H9 (cell line): ENCODE measurements around the gene MXRA7. TPM values are rescaled to one million over a fixed set of nuclear protein-coding genes. Genes with fewer than 3 reads are reported as not detected.

Experiments
- DNase-seq: peaks from one replicate; pipeline ENCODE4 v3.0.0-alpha.2; 2017
- H2AFZ ChIP-seq: one replicate; pipeline ENCODE4 v1.6.1; 2013; ENCODE audit warnings: mild to moderate bottlenecking, low read length, control low read depth, moderate library complexity
- H2AK5ac ChIP-seq: 2 replicates; pipeline ENCODE4 v1.6.1; 2013; ENCODE audit warnings: low read length, control low read depth, mixed read lengths; ENCODE audit not compliant: insufficient read length
- H2BK120ac ChIP-seq: one replicate; pipeline ENCODE4 v1.6.1; 2013; ENCODE audit warnings: low read depth, mild to moderate bottlenecking, low read length, control low read depth, inconsistent platforms; ENCODE audit not compliant: poor library complexity, severe bottlenecking
- H2BK12ac ChIP-seq: 2 replicates; pipeline ENCODE4 v1.6.1; 2013; ENCODE audit warnings: low read length, control low read depth, mixed read lengths, low read depth; ENCODE audit not compliant: insufficient read length
- H2BK15ac ChIP-seq: 2 replicates; pipeline ENCODE4 v1.6.1; 2013; ENCODE audit warnings: low read depth, low read length, control low read depth
- H2BK20ac ChIP-seq: one replicate; pipeline ENCODE4 v1.6.1; 2013; ENCODE audit warnings: low read depth, mild to moderate bottlenecking, low read length, control low read depth, inconsistent platforms; ENCODE audit not compliant: poor library complexity, severe bottlenecking
- H2BK5ac ChIP-seq: 2 replicates; pipeline ENCODE4 v1.6.1; 2013; ENCODE audit warnings: low read length, control low read depth, mixed read lengths; ENCODE audit not compliant: insufficient read length
- H3K14ac ChIP-seq: 2 replicates; pipeline ENCODE4 v1.6.1; 2013; ENCODE audit warnings: low read length, control low read depth; ENCODE audit not compliant: insufficient read depth
- H3K18ac ChIP-seq: 2 replicates; pipeline ENCODE4 v1.6.1; 2013; ENCODE audit warnings: low read depth, mild to moderate bottlenecking, mixed read lengths, low read length, control low read depth; ENCODE audit not compliant: insufficient read length
- H3K23ac ChIP-seq: 2 replicates; pipeline ENCODE4 v1.6.1; 2013; ENCODE audit warnings: low read length, control low read depth, mixed read lengths, low read depth; ENCODE audit not compliant: insufficient read length
- H3K23me2 ChIP-seq: 2 replicates; pipeline ENCODE4 v1.6.1; 2013; ENCODE audit warnings: low read depth, mild to moderate bottlenecking, mixed read lengths, low read length, control low read depth; ENCODE audit not compliant: insufficient read length, poor library complexity, severe bottlenecking
- H3K27ac ChIP-seq: 2 replicates; pipeline ENCODE4 v1.5.1; 2013; ENCODE audit warnings: low read length, control low read depth, mixed read lengths, low read depth; ENCODE audit not compliant: insufficient read length
- H3K27me3 ChIP-seq: 2 replicates; pipeline ENCODE4 v1.6.1; 2013; ENCODE audit warnings: low read length, control low read depth, inconsistent platforms; ENCODE audit not compliant: insufficient read depth
- H3K4ac ChIP-seq: 2 replicates; pipeline ENCODE4 v1.6.1; 2013; ENCODE audit warnings: low read depth, mild to moderate bottlenecking, control low read depth, inconsistent platforms, low read length, moderate library complexity
- H3K4me1 ChIP-seq: 2 replicates; pipeline ENCODE4 v1.6.1; 2013; ENCODE audit warnings: low read length, control low read depth, inconsistent platforms; ENCODE audit not compliant: insufficient read depth
- H3K4me2 ChIP-seq: 2 replicates; pipeline ENCODE4 v1.6.1; 2013; ENCODE audit warnings: low read length, control low read depth, mixed read lengths; ENCODE audit not compliant: insufficient read length, insufficient read depth
- H3K56ac ChIP-seq: 2 replicates; pipeline ENCODE4 v1.6.1; 2013; ENCODE audit warnings: low read depth, mild to moderate bottlenecking, mixed read lengths, low read length, control low read depth; ENCODE audit not compliant: insufficient read length
- H3K79me1 ChIP-seq: 2 replicates; pipeline ENCODE4 v1.6.1; 2013; ENCODE audit warnings: low read depth, mild to moderate bottlenecking, moderate library complexity, low read length, control low read depth, inconsistent platforms; ENCODE audit not compliant: insufficient read depth, poor library complexity, severe bottlenecking
- H3K79me2 ChIP-seq: 2 replicates; pipeline ENCODE4 v1.6.1; 2013; ENCODE audit warnings: low read length, control low read depth, inconsistent platforms; ENCODE audit not compliant: insufficient read depth
- H3K9ac ChIP-seq: 2 replicates; pipeline ENCODE4 v1.6.1; 2013; ENCODE audit warnings: low read length, control low read depth, mixed read lengths; ENCODE audit not compliant: insufficient read length; ENCODE audit errors: extremely low read depth
- H3K9me3 ChIP-seq: one replicate; pipeline ENCODE4 v1.6.1; 2013; ENCODE audit warnings: low read depth, low read length, inconsistent platforms; ENCODE audit not compliant: control insufficient read depth
- H3T11ph ChIP-seq: one replicate; pipeline ENCODE4 v1.6.1; 2013; ENCODE audit warnings: mild to moderate bottlenecking, low read length, control low read depth, inconsistent platforms
- H4K20me1 ChIP-seq: one replicate; pipeline ENCODE4 v1.6.1; 2013; ENCODE audit not compliant: control insufficient read depth, insufficient read length, insufficient read depth
- H4K5ac ChIP-seq: 2 replicates; pipeline ENCODE4 v1.6.1; 2013; ENCODE audit warnings: low read depth, mild to moderate bottlenecking, mixed read lengths, low read length, control low read depth; ENCODE audit not compliant: insufficient read length
- H4K8ac ChIP-seq: replicated peaks from 2 replicates; pipeline ENCODE4 v1.6.1; 2013; ENCODE audit warnings: low read length, control low read depth, mixed read lengths, low read depth; ENCODE audit not compliant: insufficient read length
- H4K91ac ChIP-seq: 2 replicates; pipeline ENCODE4 v1.6.1; 2013; ENCODE audit warnings: low read depth, mild to moderate bottlenecking, moderate library complexity, mixed read lengths, low read length, control low read depth; ENCODE audit not compliant: insufficient read length
- H3K27ac Mint-ChIP-seq, 3 experiments: 2 replicates in 2 of 3; 3 replicates in 1 of 3; pipeline ENCODE4 v1.8.0; 2020 to 2021; ENCODE audit warnings: mixed read lengths in 3 of 3, mild to moderate bottlenecking in 1 of 3, moderate library complexity in 1 of 3
- H3K27me3 Mint-ChIP-seq: 2 replicates; pipeline ENCODE4 v1.8.0; 2021; ENCODE audit warnings: low read depth, mild to moderate bottlenecking, moderate library complexity, mixed read lengths
- H3K36me3 Mint-ChIP-seq, 3 experiments: 2 replicates in 2 of 3; 3 replicates in 1 of 3; pipeline ENCODE4 v1.8.0; 2020 to 2021; ENCODE audit warnings: low read depth in 3 of 3, mixed read lengths in 3 of 3; ENCODE audit not compliant: insufficient read depth in 1 of 3
- H3K4me1 Mint-ChIP-seq, 2 experiments: 2 replicates each; pipeline ENCODE4 v1.8.0; 2020; ENCODE audit warnings: mixed read lengths in 2 of 2
- H3K4me3 Mint-ChIP-seq, 2 experiments: 2 replicates in 1 of 2; 3 replicates in 1 of 2; pipeline ENCODE4 v1.8.0; 2020 to 2021; ENCODE audit warnings: mild to moderate bottlenecking in 2 of 2, mixed read lengths in 2 of 2, moderate library complexity in 1 of 2
- H3K9me3 Mint-ChIP-seq, 2 experiments: 2 replicates in 1 of 2; 3 replicates in 1 of 2; pipeline ENCODE4 v1.8.0; 2020; ENCODE audit warnings: mild to moderate bottlenecking in 2 of 2, mixed read lengths in 2 of 2, moderate library complexity in 1 of 2
- WGBS: extraction: QIAGEN DNeasy Blood & Tissue Kit; methylation state at CpG from one replicate; pipeline ENCODE4 v1.1.7; 2013; ENCODE audit warnings: missing lambda C conversion rate, low lambda C conversion rate, mixed read lengths; ENCODE audit not compliant: insufficient read length; ENCODE audit errors: extremely low coverage; 5-methylcytosine and 5-hydroxymethylcytosine counted together
- total RNA-seq: library from RNA; stranded (reverse); gene quantifications from 2 replicates; pipeline ENCODE4 v1.2.1, GENCODE V29; 2021
- TF ChIP-seq, protein P1 (sequence below): fragments of 200-600 bp; sonication (generic); conservative IDR thresholded peaks from 3 replicates; pipeline ENCODE4 v1.8.0; 2021; ENCODE audit warnings: antibody characterized with exemption, mild to moderate bottlenecking

Gene MXRA7
- total RNA-seq, 1 experiment from 2014 or later, result 28.2 TPM

DNA sequence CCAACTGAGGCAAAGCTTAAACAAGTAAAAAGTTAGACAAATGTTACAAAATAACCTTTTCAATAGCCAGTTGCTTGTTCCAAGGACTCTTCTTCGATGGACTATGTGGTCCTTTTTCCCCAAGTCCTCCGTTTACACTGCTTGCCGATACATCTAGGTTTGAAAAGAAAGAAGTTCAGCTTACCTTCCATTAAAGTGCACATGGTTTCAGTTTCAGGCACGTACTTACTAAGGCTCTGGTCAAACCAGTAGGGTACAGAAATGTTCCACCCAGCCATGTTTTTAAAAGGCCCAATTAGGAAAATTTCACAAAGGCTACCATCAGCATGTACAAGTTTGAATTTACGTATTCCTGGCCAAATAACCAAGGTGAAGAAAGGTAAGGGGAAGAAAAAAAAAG lies 24.2 kb upstream of the MXRA7 start:
- Mint-ChIP-seq H3K27ac (peak overlapping the region; percentile 12 to 98 (median 79); a peak in 5 of 7 replicates), H3K36me3 (peaks cover 37 to 59% (median 39%) of the 10 kb centered on the region in 3 experiments), H3K27me3 (peaks cover 2% of the 10 kb centered on the region), H3K9me3 (peaks cover 3 to 7% of the 10 kb centered on the region in 2 experiments; a peak in 2 of 5 replicates), H3K4me3 (peak overlapping the region; percentile 99 to 100), H3K4me1 (peaks cover 29 to 34% of the 10 kb centered on the region in 2 experiments)
- TF ChIP-seq, protein P1, sequence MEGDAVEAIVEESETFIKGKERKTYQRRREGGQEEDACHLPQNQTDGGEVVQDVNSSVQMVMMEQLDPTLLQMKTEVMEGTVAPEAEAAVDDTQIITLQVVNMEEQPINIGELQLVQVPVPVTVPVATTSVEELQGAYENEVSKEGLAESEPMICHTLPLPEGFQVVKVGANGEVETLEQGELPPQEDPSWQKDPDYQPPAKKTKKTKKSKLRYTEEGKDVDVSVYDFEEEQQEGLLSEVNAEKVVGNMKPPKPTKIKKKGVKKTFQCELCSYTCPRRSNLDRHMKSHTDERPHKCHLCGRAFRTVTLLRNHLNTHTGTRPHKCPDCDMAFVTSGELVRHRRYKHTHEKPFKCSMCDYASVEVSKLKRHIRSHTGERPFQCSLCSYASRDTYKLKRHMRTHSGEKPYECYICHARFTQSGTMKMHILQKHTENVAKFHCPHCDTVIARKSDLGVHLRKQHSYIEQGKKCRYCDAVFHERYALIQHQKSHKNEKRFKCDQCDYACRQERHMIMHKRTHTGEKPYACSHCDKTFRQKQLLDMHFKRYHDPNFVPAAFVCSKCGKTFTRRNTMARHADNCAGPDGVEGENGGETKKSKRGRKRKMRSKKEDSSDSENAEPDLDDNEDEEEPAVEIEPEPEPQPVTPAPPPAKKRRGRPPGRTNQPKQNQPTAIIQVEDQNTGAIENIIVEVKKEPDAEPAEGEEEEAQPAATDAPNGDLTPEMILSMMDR, result no peak
- Histone ChIP-seq H2BK12ac (no peak overlapping the region), H3K14ac (no peak overlapping the region), H4K91ac (no peak overlapping the region), H2BK120ac (no peak overlapping the region), H4K20me1 (no peaks in the 10 kb centered on the region), H2BK20ac (no peak overlapping the region), H3K4ac (no peak overlapping the region), H3K4me2 (peak overlapping the region; percentile 71), H3K79me1 (no peaks in the 10 kb centered on the region), H3K56ac (no peak overlapping the region), H2AK5ac (no peak overlapping the region), H3K23me2 (no peaks in the 10 kb centered on the region), H3K23ac (no peak overlapping the region), H3K27ac (no peak overlapping the region), H4K8ac (no peak overlapping the region), H3K27me3 (no peaks in the 10 kb centered on the region), H2BK5ac (no peak overlapping the region), H3K9me3 (no peaks in the 10 kb centered on the region), H2BK15ac (no peak overlapping the region), H3K9ac (peak overlapping the region; percentile 55), H3K18ac (no peak overlapping the region), H3K79me2 (peaks cover 17% of the 10 kb centered on the region; the same call in 1 of the 2 replicates), H3K4me1 (no peaks in the 10 kb centered on the region), H3T11ph (no peak overlapping the region), H4K5ac (no peak overlapping the region), H2AFZ (no peak overlapping the region)
- no CpG with 5 or more reads among the region's 5 CpGs for WGBS
- DNase-seq, result no peak
